NCI-H82 treated with DMSO at 0.1 percent for 48 hours (cell line): ENCODE results near the gene SNAPC2.

ENCODE experiments used
- DNase-seq: peaks from one replicate; lab custom pipeline; 2025; ENCODE audit not compliant: unreplicated experiment; lab: John Stamatoyannopoulos, UW

SNAPC2 gene

DNA sequence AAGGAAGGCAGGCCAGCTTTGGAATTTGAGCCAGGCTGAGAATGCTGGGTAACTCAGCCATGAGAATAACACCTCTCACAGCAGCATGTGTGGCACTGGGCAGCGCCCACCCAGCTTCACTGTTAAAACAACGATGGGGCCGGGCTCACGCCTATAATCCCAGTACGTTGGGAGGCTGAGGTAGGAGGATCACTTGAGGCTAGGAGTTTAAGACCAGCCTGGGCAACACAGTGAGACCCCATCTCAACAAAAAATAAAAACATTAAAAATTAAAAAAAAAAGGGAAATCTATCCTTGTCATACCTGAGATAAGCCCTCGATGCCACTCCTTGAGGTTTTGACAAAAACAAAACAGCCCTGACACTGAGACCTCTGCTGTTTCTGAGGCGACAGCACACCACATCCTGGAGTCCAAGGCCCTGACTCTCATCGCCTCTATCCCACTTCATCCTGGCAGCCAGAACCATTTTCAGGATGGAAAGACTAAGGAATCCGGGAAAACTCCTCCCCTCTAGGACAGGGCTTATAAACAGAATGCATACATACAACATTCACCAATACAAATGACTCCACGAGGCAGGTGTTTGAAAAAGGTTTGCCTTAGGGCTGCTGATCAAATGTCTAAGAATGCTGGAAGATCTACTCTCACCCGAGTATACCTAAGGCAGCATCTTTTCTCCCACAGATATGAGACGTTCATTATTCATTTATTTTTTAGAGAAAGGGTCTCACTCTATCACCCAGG, 46.0 kb downstream of the SNAPC2 start:
- no peak for DNase-seq

GRCh38 chr19:7968008-7968795, 48.1 kb downstream of the SNAPC2 start:
- DNase-seq: no peak

DNA sequence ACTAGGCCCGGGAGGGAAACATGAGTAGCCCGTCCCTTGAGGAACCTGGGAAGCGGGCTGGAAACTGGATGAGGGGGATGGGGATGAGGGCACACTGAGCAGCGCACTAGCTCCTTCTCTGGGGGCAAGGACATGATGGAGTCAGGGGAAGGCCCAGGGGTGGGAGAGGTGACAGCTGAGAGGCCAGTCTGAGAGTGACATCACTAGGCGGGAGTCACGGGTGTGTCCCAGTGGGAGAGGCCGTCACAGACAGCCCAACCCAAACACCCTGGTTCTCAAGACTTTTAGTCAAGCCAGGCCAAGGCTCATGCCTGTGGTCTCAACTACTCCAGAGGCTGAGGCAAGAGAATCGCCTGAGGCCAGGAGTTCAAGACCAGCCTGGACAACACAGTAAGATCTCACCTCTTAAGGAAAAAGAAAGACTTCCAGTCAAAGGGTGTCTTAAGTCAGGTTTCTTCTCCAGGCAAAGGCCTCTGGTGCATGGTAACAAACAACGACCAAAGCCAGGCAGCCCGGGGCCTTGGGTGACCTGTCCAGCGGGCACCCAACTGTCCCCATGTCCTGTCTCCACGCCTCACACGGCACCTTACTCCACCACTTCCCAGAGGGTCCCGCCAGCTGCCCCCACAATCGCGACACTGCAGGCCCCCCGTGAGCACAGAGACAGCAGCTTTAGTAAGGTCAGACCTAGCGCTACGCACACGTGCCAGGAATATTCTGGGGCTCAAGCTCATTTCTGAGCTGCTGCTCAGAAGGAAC, 48.8 kb downstream of the SNAPC2 start:
- DNase-seq: no peak

DNA sequence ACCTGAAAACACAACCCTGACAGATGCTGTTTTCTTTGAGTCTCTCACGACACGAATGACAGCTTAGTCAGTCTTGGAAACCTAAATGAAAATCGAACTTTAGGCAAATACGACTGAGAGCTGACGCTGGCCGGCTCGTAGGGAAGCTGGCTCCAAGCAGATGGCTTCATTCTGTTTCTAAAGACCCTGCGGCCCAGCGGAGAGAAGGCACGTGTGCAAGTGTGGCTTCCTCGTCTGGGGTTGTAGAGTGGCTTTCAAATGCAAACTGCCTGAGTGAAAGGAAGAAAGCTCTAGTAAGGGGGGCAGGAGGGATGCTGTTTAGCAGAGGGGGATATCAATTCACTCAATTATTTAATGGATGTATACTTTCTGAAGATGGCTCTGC, 49.4 kb downstream of the SNAPC2 start:
- no peak for DNase-seq

DNA sequence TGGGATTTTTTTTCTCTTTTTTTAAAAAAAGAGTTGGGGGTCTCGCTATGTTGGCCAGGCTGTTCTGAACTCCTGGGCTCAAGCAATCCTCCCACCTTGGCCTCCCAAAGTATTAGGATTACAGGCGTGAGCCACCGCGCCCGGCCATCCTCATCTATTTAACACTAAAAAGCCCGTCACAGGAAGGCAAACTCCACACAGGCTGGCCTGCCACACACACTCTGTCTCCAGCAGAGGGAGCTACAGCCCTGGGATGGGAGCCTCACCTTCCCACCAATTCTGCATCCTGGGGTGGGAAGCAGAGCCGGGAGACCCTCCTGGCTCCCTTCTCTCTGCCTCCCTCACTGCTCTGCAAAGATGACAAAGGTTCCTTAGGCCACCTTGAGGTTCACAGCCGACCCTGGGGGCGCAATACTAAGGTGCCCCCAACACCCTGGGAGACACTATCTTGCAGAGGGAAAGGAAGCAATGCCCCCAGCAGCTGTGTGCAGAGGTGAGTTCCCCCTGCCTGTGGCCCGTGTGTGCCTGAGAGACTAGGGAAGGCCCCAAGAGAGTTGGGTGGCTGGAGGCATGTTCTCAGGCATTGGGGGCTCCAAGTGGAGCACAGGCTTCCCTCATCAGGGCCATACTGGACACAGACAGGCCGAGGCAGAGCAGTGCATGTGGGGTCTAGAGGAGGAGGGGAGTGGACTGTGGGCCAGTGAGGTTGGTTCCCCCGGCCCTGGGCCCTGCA, 50.7 kb downstream of the SNAPC2 start:
- DNase-seq: no peak

DNA sequence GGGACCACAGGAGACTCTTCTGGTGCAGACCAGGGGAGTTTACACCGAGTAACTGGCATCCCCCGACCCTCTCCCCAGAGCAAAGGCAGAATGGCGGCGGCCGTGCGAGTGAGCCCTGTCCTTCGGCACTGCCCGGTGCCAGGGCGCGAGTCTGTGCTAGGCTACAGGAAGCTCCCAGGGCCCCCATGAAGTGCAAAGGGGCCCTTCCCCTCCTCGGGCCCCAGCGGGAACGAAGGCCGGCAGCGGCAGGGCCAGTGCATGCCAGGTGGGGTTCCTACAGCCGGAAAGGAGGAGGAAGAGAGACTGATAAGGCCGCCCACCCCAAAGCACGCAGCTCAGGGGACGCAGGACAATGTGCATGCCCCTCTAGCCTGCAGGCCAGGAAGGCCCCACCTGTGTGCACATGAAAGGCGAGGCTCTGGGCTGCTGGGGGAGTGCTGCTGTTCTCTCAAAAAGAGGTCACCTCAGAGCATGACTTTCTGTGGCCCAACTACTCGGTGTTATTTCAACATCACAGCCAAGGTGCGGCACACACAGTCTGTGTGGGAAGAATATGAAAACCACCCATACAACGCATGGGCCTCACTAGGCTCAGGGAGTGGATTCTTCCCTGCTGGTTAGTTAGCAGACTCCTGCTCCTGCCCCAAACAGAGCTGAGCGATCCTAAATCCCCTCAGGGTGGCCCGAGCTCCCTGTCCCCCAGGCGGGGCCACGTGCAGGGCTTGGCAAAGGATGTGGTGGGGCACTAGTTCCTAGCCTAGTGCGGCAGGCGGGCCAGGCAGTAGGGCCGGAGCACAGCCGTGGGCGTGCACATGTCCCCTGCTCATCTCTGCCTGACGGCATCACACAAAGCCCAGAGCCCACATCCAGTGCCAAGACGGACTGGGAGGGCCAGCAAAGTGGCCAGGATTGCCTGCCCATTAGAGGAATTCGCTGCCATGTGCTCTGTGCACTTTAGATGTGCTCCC, 51.7 kb downstream of the SNAPC2 start:
- DNase-seq: no peak
